ENCODE results near the gene TGFA. TPM values are rescaled to one million over a fixed set of nuclear protein-coding genes. Genes with fewer than 3 reads are reported as not detected.

TGFA gene
- total and polyA plus RNA-seq, 4 donors = 1.1 to 2.9 (median 1.7) TPM

GRCh38 chr2:70519453-70519852 is 34.2 kb downstream of the TGFA start:
- Histone ChIP-seq H3K4me3 (ENCODE audit: low read depth in 1 of 3, low read length in 3 of 3) (no peak overlapping the region), H3K9me3 (ENCODE audit: control insufficient read depth in 4 of 4, low read length in 3 of 4) (no peaks in the 10 kb centered on the region), H3K27ac (ENCODE audit: low read depth in 1 of 2, low read length in 2 of 2) (no peak overlapping the region), H3K4me1 (ENCODE audit: control insufficient read depth in 4 of 4, insufficient read depth in 4 of 4, low read length in 3 of 4) (peaks cover 1 to 18% (median 7%) of the 10 kb centered on the region in 4 donors), H3K36me3 (ENCODE audit: control insufficient read depth in 4 of 4, insufficient read depth in 3 of 4, low read depth in 1 of 4, low read length in 3 of 4) (no peaks in the 10 kb centered on the region), H3K27me3 (ENCODE audit: control insufficient read depth in 4 of 4, insufficient read depth in 4 of 4, low read length in 3 of 4) (no peaks in the 10 kb centered on the region), H3K9ac (ENCODE audit: low read depth in 1 of 2, low read length in 2 of 2) (no peak overlapping the region)
- no peak for TF ChIP-seq FOXA1 (IDR thresholded peaks at IDR 0.05)
- no peak for TF ChIP-seq CTCF (IDR thresholded peaks at IDR 0.05; ENCODE audit: low read depth, low read length, missing input control)
- TF ChIP-seq NR2F2 (IDR thresholded peaks at IDR 0.05) = no peak
- no peak for TF ChIP-seq RXRA (IDR thresholded peaks at IDR 0.05)
- DNase-seq (ENCODE audit: low spot score) = no peak
- WGBS = 92% methylated on average over 2 of the region's 2 CpGs

GRCh38 chr2:70518557-70518956 is 35.1 kb downstream of the TGFA start:
- 100% methylated on average over 1 of the region's 1 CpG for WGBS
- no peak overlapping the region for H3K9ac ChIP-seq (ENCODE audit: low read depth in 1 of 2, low read length in 2 of 2)
- no peaks in the 10 kb centered on the region for H3K36me3 ChIP-seq (ENCODE audit: control insufficient read depth in 4 of 4, insufficient read depth in 3 of 4, low read depth in 1 of 4, low read length in 3 of 4)
- H3K4me1 ChIP-seq (ENCODE audit: control insufficient read depth in 4 of 4, insufficient read depth in 4 of 4, low read length in 3 of 4) = peaks cover 2 to 14% (median 6%) of the 10 kb centered on the region in 4 donors
- H3K9me3 ChIP-seq (ENCODE audit: control insufficient read depth in 4 of 4, low read length in 3 of 4) = no peaks in the 10 kb centered on the region
- TF ChIP-seq HNF4A (conservative IDR thresholded peaks at IDR 0.05) (no peak), ATF3 (IDR thresholded peaks at IDR 0.05) (no peak), ZBTB33 (IDR thresholded peaks at IDR 0.05) (no peak)
- H3K4me3 ChIP-seq (ENCODE audit: low read depth in 1 of 3, low read length in 3 of 3) = no peak overlapping the region
- H3K27me3 ChIP-seq (ENCODE audit: control insufficient read depth in 4 of 4, insufficient read depth in 4 of 4, low read length in 3 of 4) = no peaks in the 10 kb centered on the region
- no peak for DNase-seq (ENCODE audit: low spot score)
- H3K27ac ChIP-seq (ENCODE audit: low read depth in 1 of 2, low read length in 2 of 2) = no peak overlapping the region

- Histone ChIP-seq H3K4me1 (ENCODE audit: control insufficient read depth in 4 of 4, insufficient read depth in 4 of 4, low read length in 3 of 4) (peaks cover 2 to 10% (median 6%) of the 10 kb centered on the region in 4 donors), H3K36me3 (ENCODE audit: control insufficient read depth in 4 of 4, insufficient read depth in 3 of 4, low read depth in 1 of 4, low read length in 3 of 4) (no peaks in the 10 kb centered on the region), H3K27ac (ENCODE audit: low read depth in 1 of 2, low read length in 2 of 2) (no peak overlapping the region), H3K9ac (ENCODE audit: low read depth in 1 of 2, low read length in 2 of 2) (no peak overlapping the region), H3K27me3 (ENCODE audit: control insufficient read depth in 4 of 4, insufficient read depth in 4 of 4, low read length in 3 of 4) (no peaks in the 10 kb centered on the region), H3K9me3 (ENCODE audit: control insufficient read depth in 4 of 4, low read length in 3 of 4) (no peaks in the 10 kb centered on the region), H3K4me3 (ENCODE audit: low read depth in 1 of 3, low read length in 3 of 3) (no peak overlapping the region)
- TF ChIP-seq RXRA (IDR thresholded peaks at IDR 0.05) (no peak), HNF4G (IDR thresholded peaks at IDR 0.05) (no peak), HNF4A (conservative IDR thresholded peaks at IDR 0.05) (no peak), TAF1 (conservative IDR thresholded peaks at IDR 0.05) (no peak), FOXA1 (IDR thresholded peaks at IDR 0.05) (no peak), SP1 (IDR thresholded peaks at IDR 0.05) (no peak)
- WGBS = 87% methylated on average over 7 of the region's 7 CpGs
- no peak for DNase-seq (ENCODE audit: low spot score)
These were observed 35.8 kb downstream of the TGFA start for GRCh38 chr2:70517804-70518203.

GRCh38 chr2:70516596-70516995 is 37.0 kb downstream of the TGFA start:
- Histone ChIP-seq H3K27ac (ENCODE audit: low read depth in 1 of 2, low read length in 2 of 2) (no peak overlapping the region), H3K9ac (ENCODE audit: low read depth in 1 of 2, low read length in 2 of 2) (no peak overlapping the region), H3K9me3 (ENCODE audit: control insufficient read depth in 4 of 4, low read length in 3 of 4) (no peaks in the 10 kb centered on the region), H3K4me1 (ENCODE audit: control insufficient read depth in 4 of 4, insufficient read depth in 4 of 4, low read length in 3 of 4) (peaks cover 2 to 10% (median 6%) of the 10 kb centered on the region in 4 donors), H3K36me3 (ENCODE audit: control insufficient read depth in 4 of 4, insufficient read depth in 3 of 4, low read depth in 1 of 4, low read length in 3 of 4) (no peaks in the 10 kb centered on the region), H3K4me3 (ENCODE audit: low read depth in 1 of 3, low read length in 3 of 3) (no peak overlapping the region), H3K27me3 (ENCODE audit: control insufficient read depth in 4 of 4, insufficient read depth in 4 of 4, low read length in 3 of 4) (no peaks in the 10 kb centered on the region)
- WGBS = 72% methylated on average over 5 of the region's 5 CpGs
- no peak for DNase-seq (ENCODE audit: low spot score)
- no peak for TF ChIP-seq MAX (IDR thresholded peaks at IDR 0.05)
- no peak for TF ChIP-seq SP1 (IDR thresholded peaks at IDR 0.05)
- no peak for TF ChIP-seq FOXA2 (IDR thresholded peaks at IDR 0.05)
- TF ChIP-seq JUND (IDR thresholded peaks at IDR 0.05) = no peak
- no peak for TF ChIP-seq RAD21 (IDR thresholded peaks at IDR 0.05)
- TF ChIP-seq TAF1 (conservative IDR thresholded peaks at IDR 0.05) = no peak
- TF ChIP-seq REST (IDR thresholded peaks at IDR 0.05) = no peak
- TF ChIP-seq YY1 (IDR thresholded peaks at IDR 0.05) = no peak
- no peak for TF ChIP-seq HNF4A (conservative IDR thresholded peaks at IDR 0.05)
- TF ChIP-seq HNF4G (IDR thresholded peaks at IDR 0.05) = no peak
- no peak for TF ChIP-seq ATF3 (IDR thresholded peaks at IDR 0.05)
- no peak for TF ChIP-seq NR2F2 (IDR thresholded peaks at IDR 0.05)
- TF ChIP-seq RXRA (IDR thresholded peaks at IDR 0.05) = no peak

Data from liver (tissue), 9 donors.